Measurements from ENCODE around the gene SLC36A1. TPM values are rescaled to one million over a fixed set of nuclear protein-coding genes. Genes with fewer than 3 reads are reported as not detected.

The SLC36A1 gene
- polyA plus RNA-seq, 1 donor (not counting 4 experiments of a cell fraction or from before 2014, with no cell fraction given): 9.6 TPM

GRCh38 chr5:151449839-151450238 lies 2.4 kb downstream of the SLC36A1 start:
- no peak overlapping the region for H3K4me2 ChIP-seq (ENCODE audit: control insufficient read depth, extremely low read depth, insufficient read depth, low read depth, low read length)
- dilution Hi-C loops (cut with MboI; ENCODE audit: extremely low pct_ligation_motif_present, low sequenced_read_pairs): no loop called here

DNA sequence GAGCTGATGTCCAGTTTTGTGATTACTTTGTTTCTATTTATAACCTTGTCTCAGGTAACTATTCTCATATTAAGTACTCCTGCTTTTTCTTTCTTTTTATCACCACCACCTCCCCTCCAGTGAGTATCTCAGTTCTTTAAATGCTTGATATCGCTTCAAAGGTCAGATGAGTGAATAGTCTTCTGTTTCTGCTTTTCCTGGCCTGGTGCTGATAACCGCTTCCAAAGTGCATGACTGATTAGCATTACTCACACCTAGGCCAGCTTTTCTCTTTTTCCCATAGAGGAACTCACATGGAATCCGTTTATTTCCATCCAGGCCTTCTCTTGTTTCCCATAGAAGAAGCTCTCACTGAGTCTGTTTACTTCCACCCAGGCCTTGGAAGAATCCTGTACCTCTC lies 3.2 kb downstream of the SLC36A1 start:
- dilution Hi-C loops (cut with MboI; ENCODE audit: extremely low pct_ligation_motif_present, low sequenced_read_pairs): no loop called here

More at GRCh38 chr5:151449839-151450238, 2.4 kb downstream of the SLC36A1 start:
- Histone ChIP-seq H4K20me1 (ENCODE audit: control insufficient read depth, extremely low read depth, insufficient read depth, low read length) (no peaks in the 10 kb centered on the region), H3K36me3 (ENCODE audit: control insufficient read depth in 2 of 2, extremely low read depth in 1 of 2, insufficient read depth in 2 of 2, low read length in 2 of 2) (peaks cover 0 to 6% of the 10 kb centered on the region in 2 experiments), H3K9me1 (ENCODE audit: control insufficient read depth, extremely low read depth, insufficient read depth, low read length) (peaks cover 3% of the 10 kb centered on the region), H3K79me2 (ENCODE audit: control insufficient read depth, insufficient read depth, low read length) (peaks cover 28% of the 10 kb centered on the region), H3K9me3 (ENCODE audit: control insufficient read depth, low read depth, low read length) (no peaks in the 10 kb centered on the region), H3K4me1 (ENCODE audit: control insufficient read depth, extremely low read depth, insufficient read depth, low read length) (peaks cover 10% of the 10 kb centered on the region), H3K4me3 (ENCODE audit: control insufficient read depth in 2 of 3, extremely low read depth in 1 of 3, insufficient read depth in 2 of 3, low read depth in 1 of 3, low read length in 3 of 3) (no peak overlapping the region), H3K9ac (ENCODE audit: control insufficient read depth, extremely low read depth, insufficient read depth, low read length) (no peak overlapping the region), H3K27me3 (ENCODE audit: control insufficient read depth, extremely low read depth, insufficient read depth, low read length) (no peaks in the 10 kb centered on the region), H3K27ac (ENCODE audit: control insufficient read depth, insufficient read depth, low read length) (no peak overlapping the region), H2AFZ (ENCODE audit: control insufficient read depth, low read length) (no peak overlapping the region)
- FAIRE-seq (no peak), DNase-seq (ENCODE audit: low read depth, low spot score) (no peak)
- TF ChIP-seq EZH2 (IDR thresholded peaks at IDR 0.05; ENCODE audit: low read length): no peak

More for the DNA sequence above, 3.2 kb downstream of the SLC36A1 start:
- Histone ChIP-seq H3K27ac (ENCODE audit: control insufficient read depth, insufficient read depth, low read length) (no peak overlapping the region), H3K4me3 (ENCODE audit: control insufficient read depth in 2 of 3, extremely low read depth in 1 of 3, insufficient read depth in 2 of 3, low read depth in 1 of 3, low read length in 3 of 3) (no peak overlapping the region), H2AFZ (ENCODE audit: control insufficient read depth, low read length) (no peak overlapping the region), H3K79me2 (ENCODE audit: control insufficient read depth, insufficient read depth, low read length) (peaks cover 28% of the 10 kb centered on the region), H3K4me1 (ENCODE audit: control insufficient read depth, extremely low read depth, insufficient read depth, low read length) (peaks cover 10% of the 10 kb centered on the region), H4K20me1 (ENCODE audit: control insufficient read depth, extremely low read depth, insufficient read depth, low read length) (no peaks in the 10 kb centered on the region), H3K36me3 (ENCODE audit: control insufficient read depth in 2 of 2, extremely low read depth in 1 of 2, insufficient read depth in 2 of 2, low read length in 2 of 2) (peaks cover 0 to 6% of the 10 kb centered on the region in 2 experiments), H3K9me1 (ENCODE audit: control insufficient read depth, extremely low read depth, insufficient read depth, low read length) (peaks cover 3% of the 10 kb centered on the region), H3K4me2 (ENCODE audit: control insufficient read depth, extremely low read depth, insufficient read depth, low read depth, low read length) (no peak overlapping the region), H3K27me3 (ENCODE audit: control insufficient read depth, extremely low read depth, insufficient read depth, low read length) (no peaks in the 10 kb centered on the region), H3K9ac (ENCODE audit: control insufficient read depth, extremely low read depth, insufficient read depth, low read length) (no peak overlapping the region), H3K9me3 (ENCODE audit: control insufficient read depth, low read depth, low read length) (no peaks in the 10 kb centered on the region)
- FAIRE-seq (no peak), DNase-seq (ENCODE audit: low read depth, low spot score) (no peak)
- TF ChIP-seq EZH2 (IDR thresholded peaks at IDR 0.05; ENCODE audit: low read length) (no peak), CTCF (optimal IDR thresholded peaks at IDR 0.05 in 1 of 3, IDR thresholded peaks at IDR 0.05 in 1 of 3, conservative IDR thresholded peaks at IDR 0.05 in 1 of 3; ENCODE audit: extremely low read depth in 1 of 3, insufficient read depth in 2 of 3, low read length in 3 of 3) (no peak)
